SK-N-SH treated with all-trans-retinoic acid at 6 μM for 48 hours (cell line): ENCODE data around the gene OBSL1.

ENCODE experiments used
- BACH2 ChIP-seq: fragments of 250-450 bp; sonication (Bioruptor Pico); IDR thresholded peaks from 2 replicates; pipeline ENCODE4 v1.9.0; 2021; ENCODE audit warnings: mild to moderate bottlenecking, borderline replicate concordance
- GLIS3 ChIP-seq: fragments of 250-450 bp; sonication (Bioruptor Pico); IDR thresholded peaks from 2 replicates; pipeline ENCODE4 v1.5.0; 2020; ENCODE audit warnings: mild to moderate bottlenecking, moderate library complexity
- SNAI2 ChIP-seq: fragments of 250-450 bp; sonication (Bioruptor Pico); IDR thresholded peaks from 2 replicates; pipeline ENCODE4 v1.5.0; 2020; ENCODE audit warnings: mild to moderate bottlenecking, moderate library complexity
- ZNF70 ChIP-seq: fragments of 450-650 bp; formaldehyde crosslinking; IDR thresholded peaks from 2 replicates; pipeline ENCODE4 v1.5.0; 2020; ENCODE audit warnings: mild to moderate bottlenecking, moderate library complexity

- TF ChIP-seq GLIS3 (no peak), ZNF70 (CRISPR knock-in tag) (no peak), BACH2 (CRISPR knock-in tag) (no peak), SNAI2 (CRISPR knock-in tag) (no peak)
Measured at GRCh38 chr2:219509780-219510511, 61.4 kb downstream of the OBSL1 start.
